HTR-8/SVneo (cell line): Measurements from ENCODE around the gene ART3.

ENCODE experiments used
- DNase-seq: peaks from one replicate; pipeline ENCODE4 v3.0.0; 2011; ENCODE audit warnings: low spot score, mixed read lengths; ENCODE audit not compliant: insufficient read length
- FAIRE-seq: peaks from 2 replicates; lab custom pipeline; 2011; peaks lifted over from hg19 to GRCh38; lab: Jason Lieb, UNC

The ART3 gene

GRCh38 chr4:76141241-76141640, 66.7 kb downstream of the ART3 start:
- no peak for DNase-seq
- no peak for FAIRE-seq

- DNase-seq, result no peak
- no peak for FAIRE-seq
These were observed 70.0 kb downstream of the ART3 start for GRCh38 chr4:76144546-76144945.

GRCh38 chr4:76147454-76148141, 73.1 kb downstream of the ART3 start:
- FAIRE-seq (peak; percentile 20), DNase-seq (peak; percentile 57)

- FAIRE-seq (peak; percentile 79), DNase-seq (peak; percentile 75)
These were observed 73.8 kb downstream of the ART3 start, which contains the start of gene NUP54 for GRCh38 chr4:76148142-76148865. TSS of gene NUP54 (minus strand) at chr4:76148397. CDS start at chr4:76148374, 23 bp downstream.

- no peak for DNase-seq
- no peak for FAIRE-seq
These were observed 78.8 kb downstream of the ART3 start for GRCh38 chr4:76153356-76153755.

GRCh38 chr4:76155979-76156378, 81.5 kb downstream of the ART3 start:
- no peak for DNase-seq

GRCh38 chr4:76156635-76157034, 82.1 kb downstream of the ART3 start:
- DNase-seq (no peak), FAIRE-seq (no peak)

More at GRCh38 chr4:76155979-76156378, 81.5 kb downstream of the ART3 start:
- FAIRE-seq, result no peak

GRCh38 chr4:76160355-76160754, 85.8 kb downstream of the ART3 start:
- DNase-seq, result no peak
- no peak for FAIRE-seq
